GF-D8 (cell line): ENCODE data around the gene HIC2.
"Not testable (repeated sequence)": the region's sequence is repeated elsewhere in the genome, so short reads cannot be mapped to it uniquely, and the experiment has no call there.

Experiments
- DNase-seq: peaks from one replicate; lab custom pipeline; 2025; lab: John Stamatoyannopoulos, UW

Gene HIC2

DNA sequence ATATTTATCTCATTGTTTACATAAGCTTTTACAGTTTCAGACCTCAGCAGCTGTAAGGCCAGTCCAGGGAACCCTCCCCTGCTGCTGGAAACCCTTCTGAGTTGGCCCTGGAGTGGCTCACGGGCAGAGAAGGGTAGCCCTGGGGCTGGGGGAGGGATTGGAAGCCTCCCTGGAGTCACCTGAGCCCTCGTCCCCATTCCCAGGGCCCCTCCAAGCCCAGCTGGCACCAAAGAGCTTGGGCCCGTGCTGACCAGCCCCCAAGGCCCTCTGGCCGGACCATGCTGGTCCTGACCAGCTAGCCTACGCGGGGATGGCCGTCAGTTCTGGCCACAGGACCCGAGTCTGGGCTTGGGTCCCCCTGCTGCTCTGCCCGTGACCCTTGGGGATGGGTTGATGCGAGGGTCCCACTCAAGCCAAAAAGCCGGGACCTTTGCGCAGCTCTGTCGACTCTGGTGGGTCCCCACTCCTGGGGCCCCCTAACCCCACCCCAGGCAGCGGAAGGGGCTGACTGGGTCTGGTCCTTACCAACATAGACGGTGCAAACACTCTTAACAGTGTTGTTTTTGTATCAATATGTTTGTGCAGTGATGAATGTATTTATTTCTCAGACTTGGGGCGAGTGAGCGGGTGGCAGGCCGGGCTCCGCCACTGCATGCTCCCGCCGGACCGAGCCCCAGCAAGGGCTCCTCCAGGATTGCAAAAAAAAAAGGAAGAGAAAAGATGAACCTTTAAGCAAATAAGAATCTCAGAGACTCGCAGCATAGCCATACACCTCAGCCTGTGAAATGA, 32.6 kb downstream of the HIC2 start:
- no peak for DNase-seq

- no peak for DNase-seq
Observed at GRCh38 chr22:21450320-21450831, 33.2 kb downstream of the HIC2 start.

GRCh38 chr22:21450858-21451353, 33.7 kb downstream of the HIC2 start:
- DNase-seq: no peak

GRCh38 chr22:21451545-21452520, 34.7 kb downstream of the HIC2 start:
- DNase-seq: no peak

DNA sequence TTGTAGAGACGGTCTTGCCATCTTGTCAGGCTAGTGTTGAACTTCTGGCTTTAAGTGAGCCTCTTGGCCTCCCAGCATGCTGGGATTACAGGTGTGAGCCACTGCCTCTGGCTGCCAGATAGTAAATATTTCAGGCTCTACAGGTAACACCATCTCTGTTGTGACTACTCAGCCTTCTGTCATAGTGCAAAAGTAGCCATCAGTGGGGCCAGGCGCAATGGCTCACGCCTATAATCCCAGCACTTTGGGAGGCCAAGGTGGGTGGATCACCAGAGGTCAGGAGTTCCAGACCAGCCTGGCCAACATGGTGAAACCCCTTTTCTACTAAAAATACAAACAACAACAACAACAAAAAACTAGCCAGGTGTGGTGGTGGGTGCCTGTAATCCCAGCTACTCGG, 35.5 kb downstream of the HIC2 start:
- not testable (repeated sequence) for DNase-seq

DNA sequence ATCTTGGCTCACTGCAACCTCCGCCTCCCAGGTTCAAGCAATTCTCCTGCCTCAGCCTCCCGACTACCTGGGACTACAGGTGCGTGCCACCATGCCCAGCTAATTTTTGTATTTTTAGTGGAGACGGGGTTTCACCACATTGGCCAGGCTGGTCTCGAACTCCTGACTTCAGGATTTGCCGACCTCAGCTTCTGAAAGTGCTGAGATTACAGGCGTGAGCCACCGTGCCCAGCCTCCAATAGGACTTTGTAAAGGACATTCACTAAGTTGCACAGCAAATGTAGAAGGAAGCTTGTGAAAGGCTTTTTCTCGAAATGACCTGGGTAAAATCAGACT, 37.8 kb downstream of the HIC2 start:
- not testable (repeated sequence) for DNase-seq

GRCh38 chr22:21455334-21456089, 38.3 kb downstream of the HIC2 start:
- no peak for DNase-seq

- DNase-seq: no peak
Observed at GRCh38 chr22:21457023-21457787, 40.0 kb downstream of the HIC2 start.

DNA sequence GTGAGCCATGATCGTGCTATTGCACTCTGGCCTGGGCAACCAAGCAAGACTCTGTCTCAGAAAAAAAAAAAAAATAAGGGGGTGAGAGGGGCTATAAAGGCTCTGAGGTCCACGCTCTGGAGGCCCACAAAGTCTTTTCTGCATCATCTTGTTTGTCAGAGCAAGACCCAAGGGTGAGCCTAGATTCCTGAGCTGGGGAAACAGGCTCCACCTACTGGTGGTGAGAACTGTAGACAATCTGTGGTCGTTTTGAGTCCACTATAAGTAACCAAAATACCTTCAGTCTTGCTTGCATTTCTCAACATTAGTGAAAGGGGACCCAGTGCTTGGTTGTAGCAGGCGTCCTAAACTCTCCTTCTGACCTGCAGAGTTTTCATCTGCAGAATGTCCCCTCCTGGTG, 45.5 kb downstream of the HIC2 start:
- not testable (repeated sequence) for DNase-seq

- DNase-seq: not testable (repeated sequence)
Observed at GRCh38 chr22:21467337-21468193, 50.4 kb downstream of the HIC2 start, which contains the start of gene TMEM191C. Gene TMEM191C, plus strand, starts transcription at chr22:21467387. Its CDS starts 73 bp downstream, at chr22:21467460.

GRCh38 chr22:21468194-21469096, 51.3 kb downstream of the HIC2 start:
- DNase-seq: not testable (repeated sequence)

DNA sequence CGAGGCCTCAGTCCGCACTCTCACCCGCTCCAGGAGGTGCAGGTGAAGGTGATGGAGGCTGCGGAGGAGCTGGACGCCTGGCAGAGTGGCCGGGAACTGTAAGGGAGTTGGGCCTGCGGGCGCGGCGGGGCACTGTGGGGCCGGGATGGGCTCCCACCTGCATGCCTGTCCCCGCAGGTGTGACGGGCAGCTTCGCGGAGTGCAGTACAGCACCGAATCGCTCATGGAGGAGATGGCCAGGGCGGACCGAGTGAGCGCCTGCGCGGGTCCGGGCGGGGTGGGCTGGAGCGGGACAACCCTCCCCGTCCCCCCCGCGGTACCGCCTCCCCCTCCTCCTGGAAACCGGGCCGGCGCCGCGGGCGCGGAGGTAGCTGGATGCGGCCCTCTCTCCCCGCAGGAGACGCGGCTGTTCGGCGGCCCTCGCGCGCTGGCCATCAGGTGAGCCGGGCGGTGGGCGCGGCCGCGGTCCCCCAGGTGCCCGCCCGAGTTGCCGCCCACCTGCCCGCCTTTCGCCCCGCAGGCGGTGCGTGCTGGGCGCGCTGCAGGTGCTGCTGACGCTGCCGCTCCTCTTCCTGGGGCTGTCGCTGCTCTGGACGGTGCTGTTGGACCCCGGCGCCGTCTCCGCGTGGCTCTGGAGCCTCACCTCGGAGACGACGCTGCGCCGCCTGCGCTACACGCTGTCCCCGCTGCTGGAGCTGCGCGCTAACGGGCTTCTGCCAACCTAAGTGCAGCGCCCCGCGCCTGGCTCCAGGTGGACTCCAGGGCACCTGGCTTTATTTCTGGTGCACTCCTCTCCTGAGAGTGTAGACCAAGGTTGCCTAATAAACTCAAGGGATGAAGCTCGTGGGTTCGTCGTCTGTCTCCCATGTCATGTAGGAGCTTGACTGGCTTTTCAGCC, 52.2 kb downstream of the HIC2 start:
- not testable (repeated sequence) for DNase-seq

- not testable (repeated sequence) for DNase-seq
Observed at GRCh38 chr22:21472984-21473383, 55.8 kb downstream of the HIC2 start.

- DNase-seq: not testable (repeated sequence)
Observed at GRCh38 chr22:21473664-21474063, 56.5 kb downstream of the HIC2 start.

DNA sequence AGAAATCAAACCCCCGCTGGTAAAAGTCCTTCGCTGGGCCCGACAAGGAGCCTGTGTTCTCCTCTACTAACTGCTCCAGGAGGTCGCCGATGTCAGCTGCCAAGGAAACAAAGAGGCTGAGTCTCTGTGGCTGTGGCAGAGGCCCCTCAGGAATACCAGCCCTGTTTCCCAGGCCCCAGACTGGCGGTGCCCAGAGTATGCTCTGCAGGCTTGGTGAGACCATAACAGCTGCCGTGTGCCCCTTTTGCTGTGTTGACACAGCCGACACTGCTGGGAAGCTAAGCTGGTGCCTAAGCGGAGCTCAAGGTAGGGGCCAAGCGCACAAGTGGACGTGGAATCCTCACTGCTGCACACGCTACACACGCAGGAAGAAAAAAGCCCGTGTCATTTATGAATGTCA, 66.9 kb downstream of the HIC2 start:
- not testable (repeated sequence) for DNase-seq

GRCh38 chr22:21487723-21488122, 70.6 kb downstream of the HIC2 start:
- not testable (repeated sequence) for DNase-seq

DNA sequence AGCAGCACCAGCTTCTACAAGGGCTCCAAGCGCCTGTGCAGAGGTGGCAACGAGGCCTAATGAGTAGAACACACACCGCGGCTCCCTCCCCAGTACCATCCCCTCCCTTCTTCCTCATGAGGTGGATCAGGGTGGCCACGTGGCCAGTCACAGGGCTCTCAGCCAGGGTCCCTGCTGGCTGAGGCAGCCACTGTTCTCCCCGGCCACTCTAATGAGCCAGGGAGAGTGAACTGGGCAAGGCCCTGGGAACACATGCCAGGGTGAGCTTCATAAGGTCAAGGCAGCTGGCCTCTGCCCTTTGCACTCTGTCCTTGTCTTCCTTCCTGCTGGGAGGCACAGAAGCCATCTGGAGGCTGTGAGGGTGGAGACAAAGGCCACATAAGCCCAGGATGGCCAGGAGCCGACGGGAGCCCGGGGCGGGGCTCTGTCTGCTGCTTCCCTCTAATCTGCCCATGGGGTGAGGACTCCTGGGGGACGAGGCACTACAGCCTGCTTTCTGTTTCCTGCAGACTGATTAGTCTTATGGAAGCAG, 72.0 kb downstream of the HIC2 start:
- not testable (repeated sequence) for DNase-seq
